K562 (cell line): ENCODE measurements around the gene LRIF1. TPM values are rescaled to one million over a fixed set of nuclear protein-coding genes. Genes with fewer than 3 reads are reported as not detected.
A peak's percentile ranks its signal among the peaks of the same experiment; 100 is the strongest.

Experiments used
- ATF1 ChIP-seq, 2 experiments: fragments of 450-650 bp in 1 of 2; IDR thresholded peaks; 2 replicates each; pipeline ENCODE4 v1.6.1; 2016; ENCODE audit warnings: missing compliant biosample characterization in 1 of 2, missing genetic modification characterization in 1 of 2
- DACH1 ChIP-seq: fragments of 450-650 bp; IDR thresholded peaks from 2 replicates; pipeline ENCODE4 v1.6.1; 2018; ENCODE audit not compliant: partially characterized antibody
- E2F3 ChIP-seq: fragments of 250-450 bp; sonication (Bioruptor Pico); IDR thresholded peaks from 2 replicates; pipeline ENCODE4 v1.4.0; 2020; ENCODE audit warnings: mild to moderate bottlenecking
- MTA3 ChIP-seq: fragments of 450-650 bp; formaldehyde crosslinking; IDR thresholded peaks from 2 replicates; pipeline ENCODE4 v1.6.1; 2017; ENCODE audit warnings: mild to moderate bottlenecking, borderline replicate concordance
- NFE2L1 ChIP-seq: fragments of 450-650 bp; IDR thresholded peaks from 2 replicates; pipeline ENCODE4 v1.6.1; 2016; ENCODE audit warnings: missing genetic modification characterization, low read depth, mild to moderate bottlenecking, missing compliant biosample characterization, moderate library complexity, borderline replicate concordance
- POLR2AphosphoS2 ChIP-seq: IDR thresholded peaks from 2 replicates; pipeline ENCODE4 v1.6.1; 2012; ENCODE audit warnings: low read length, improper control_type of control experiment
- POLR2H ChIP-seq: IDR thresholded peaks from 2 replicates; pipeline ENCODE4 v1.6.1; 2016; ENCODE audit warnings: missing genetic modification characterization, low read depth, mild to moderate bottlenecking, control low read depth, missing compliant biosample characterization, moderate library complexity
- SAP30 ChIP-seq: fragments of 200-600 bp; sonication (generic); IDR thresholded peaks from 2 replicates; pipeline ENCODE4 v1.6.1; 2012; ENCODE audit warnings: borderline replicate concordance, low read depth, mild to moderate bottlenecking, moderate library complexity, low read length, control low read depth, inconsistent platforms; ENCODE audit not compliant: insufficient read depth, poor library complexity, severe bottlenecking
- SMAD3 ChIP-seq: fragments of 450-650 bp; formaldehyde crosslinking; conservative IDR thresholded peaks from 2 replicates; pipeline ENCODE4 v1.4.0; 2020; ENCODE audit warnings: mild to moderate bottlenecking
- TRIM24 ChIP-seq, 2 experiments: fragments of 450-650 bp; IDR thresholded peaks; 2 replicates each; pipeline ENCODE4 v1.6.1; 2016
- TRIM28 ChIP-seq: fragments of 450-650 bp; IDR thresholded peaks from 2 replicates; pipeline ENCODE4 v1.6.1; 2017
- XRCC5 ChIP-seq: fragments of 200-400 bp; formaldehyde crosslinking; IDR thresholded peaks from 2 replicates; pipeline ENCODE4 v1.6.1; 2017; ENCODE audit warnings: low read depth, mild to moderate bottlenecking, low read length
- ZNF583 ChIP-seq: fragments of 250-450 bp; sonication (Bioruptor Pico); IDR thresholded peaks from 2 replicates; pipeline ENCODE4 v1.4.0; 2020
- ZSCAN32 ChIP-seq: fragments of 450-650 bp; formaldehyde crosslinking; IDR thresholded peaks from 2 replicates; pipeline ENCODE4 v1.4.0; 2020; ENCODE audit warnings: mild to moderate bottlenecking, moderate library complexity
- polyA plus RNA-seq, 8 experiments: library from polyadenylated mRNA; depleted of rRNA in 4 of 8; stranded (reverse) in 5 of 8; unstranded in 3 of 8; fragments of >200 nt; fragmentation: Nextera tagmentation in 2 of 8; fragmentation: Illumina TruSeq in 1 of 8; extraction: Ambion mirVana in 2 of 8; extraction: Trizol in 1 of 8; gene quantifications; 2 replicates each; pipeline versions ENCODE4 v1.2.1 to v1.2.3, GENCODE V29; 2011 to 2014; ENCODE audit warnings: inconsistent platforms in 1 of 8, missing spikeins in 1 of 8
- total RNA-seq, 7 experiments: library from RNA; depleted of rRNA in 6 of 7; stranded (reverse); fragments of >200 nt in 6 of 7; fragmentation: Illumina TruSeq in 2 of 7; extraction: Trizol in 2 of 7; gene quantifications; 2 replicates each; pipeline versions ENCODE4 v1.2.1 to v1.2.3, GENCODE V29; 2011 to 2021; ENCODE audit warnings: low replicate concordance in 1 of 7
- TF ChIP-seq, protein P1 (sequence below), 2 experiments: fragments of 150-350 bp in 1 of 2; IDR thresholded peaks; 2 replicates each; pipeline ENCODE4 v1.6.1; 2012 to 2016; ENCODE audit warnings: low read depth in 2 of 2, low read length in 2 of 2, mild to moderate bottlenecking in 1 of 2, moderate library complexity in 1 of 2
- TF ChIP-seq, protein P2 (sequence below): sonication (generic); formaldehyde crosslinking; IDR thresholded peaks from 2 replicates; pipeline ENCODE4 v1.8.0; 2022; ENCODE audit warnings: mild to moderate bottlenecking, missing genetic modification reagents
- TF ChIP-seq, protein P3 (sequence below): fragments of 450-650 bp; IDR thresholded peaks from 2 replicates; pipeline ENCODE4 v1.6.1; 2016; ENCODE audit warnings: mild to moderate bottlenecking

The LRIF1 gene
- total and polyA plus RNA-seq, 9 of the 15 experiments (the other 6 are each of a cell fraction or from before 2014, with no cell fraction given): 35.6 to 88.8 (median 74.1) TPM

DNA sequence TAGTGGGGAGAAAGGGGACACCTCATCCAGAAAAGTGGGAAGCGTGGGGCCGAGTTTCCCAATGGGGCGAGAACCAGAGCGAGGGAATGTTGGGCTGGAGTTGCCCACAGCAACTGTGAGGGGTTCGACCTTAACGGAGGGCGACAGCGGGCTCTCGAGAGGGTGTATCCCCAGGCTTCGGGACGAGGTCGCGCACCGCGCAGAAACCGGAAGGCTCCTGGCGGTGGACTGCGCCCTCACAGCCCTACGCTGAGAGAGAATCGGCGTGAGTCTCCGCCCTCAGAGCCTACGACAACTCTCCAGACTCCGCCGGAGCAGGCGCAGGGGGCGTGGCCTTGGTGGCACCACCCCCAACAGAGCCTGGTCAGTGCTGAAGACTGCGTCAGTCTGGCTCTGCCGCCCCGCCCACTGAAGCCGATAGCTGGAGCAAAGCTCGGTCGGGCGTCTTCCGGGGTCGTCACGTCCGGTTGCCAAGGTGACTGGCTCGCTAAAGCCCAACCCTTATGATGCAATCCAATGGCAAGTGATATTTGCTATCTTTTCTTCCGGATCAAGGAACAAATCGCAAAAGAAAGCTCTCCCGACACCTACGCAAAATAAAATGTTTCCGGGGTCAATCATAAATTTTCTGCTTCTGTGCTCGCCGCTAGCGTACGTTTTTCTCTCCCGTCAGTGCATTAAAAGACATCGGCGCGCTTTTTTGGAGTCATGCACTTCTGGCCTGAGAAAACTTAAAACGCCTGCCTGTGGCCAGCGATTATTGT is at the start of gene LRIF1 (continued):
- TF ChIP-seq SAP30: peak; percentile 59
- TF ChIP-seq XRCC5: 0 out of 2 replicates have a peak, but pooled peaks have one; percentile 47
- TF ChIP-seq POLR2AphosphoS2: peak; percentile 76; the same call in 1 of the 2 replicates
- TF ChIP-seq TRIM28: peak; percentile 19; the same call in 1 of the 2 replicates
- TF ChIP-seq ATF1 (CRISPR knock-in tag; IDR thresholded peaks at IDR 0.05): 0 out of 2 replicates have a peak, but pooled peaks have one; percentile 5
- TF ChIP-seq ATF1 (tag; IDR thresholded peaks at IDR 0.05): peak; percentile 99
- TF ChIP-seq SMAD3: peak; percentile 84; the same call in 1 of the 2 replicates
- 0 out of 2 replicates have a peak, but pooled peaks have one; percentile 13 for TF ChIP-seq E2F3
- TF ChIP-seq TRIM24 (IDR thresholded peaks at IDR 0.05): peak; percentile 68 to 72; a peak in 3 of 4 replicates
- TF ChIP-seq ZSCAN32 (CRISPR knock-in tag): peak; percentile 96
- peak; percentile 97 for TF ChIP-seq POLR2H (tag)
- TF ChIP-seq, protein P1, sequence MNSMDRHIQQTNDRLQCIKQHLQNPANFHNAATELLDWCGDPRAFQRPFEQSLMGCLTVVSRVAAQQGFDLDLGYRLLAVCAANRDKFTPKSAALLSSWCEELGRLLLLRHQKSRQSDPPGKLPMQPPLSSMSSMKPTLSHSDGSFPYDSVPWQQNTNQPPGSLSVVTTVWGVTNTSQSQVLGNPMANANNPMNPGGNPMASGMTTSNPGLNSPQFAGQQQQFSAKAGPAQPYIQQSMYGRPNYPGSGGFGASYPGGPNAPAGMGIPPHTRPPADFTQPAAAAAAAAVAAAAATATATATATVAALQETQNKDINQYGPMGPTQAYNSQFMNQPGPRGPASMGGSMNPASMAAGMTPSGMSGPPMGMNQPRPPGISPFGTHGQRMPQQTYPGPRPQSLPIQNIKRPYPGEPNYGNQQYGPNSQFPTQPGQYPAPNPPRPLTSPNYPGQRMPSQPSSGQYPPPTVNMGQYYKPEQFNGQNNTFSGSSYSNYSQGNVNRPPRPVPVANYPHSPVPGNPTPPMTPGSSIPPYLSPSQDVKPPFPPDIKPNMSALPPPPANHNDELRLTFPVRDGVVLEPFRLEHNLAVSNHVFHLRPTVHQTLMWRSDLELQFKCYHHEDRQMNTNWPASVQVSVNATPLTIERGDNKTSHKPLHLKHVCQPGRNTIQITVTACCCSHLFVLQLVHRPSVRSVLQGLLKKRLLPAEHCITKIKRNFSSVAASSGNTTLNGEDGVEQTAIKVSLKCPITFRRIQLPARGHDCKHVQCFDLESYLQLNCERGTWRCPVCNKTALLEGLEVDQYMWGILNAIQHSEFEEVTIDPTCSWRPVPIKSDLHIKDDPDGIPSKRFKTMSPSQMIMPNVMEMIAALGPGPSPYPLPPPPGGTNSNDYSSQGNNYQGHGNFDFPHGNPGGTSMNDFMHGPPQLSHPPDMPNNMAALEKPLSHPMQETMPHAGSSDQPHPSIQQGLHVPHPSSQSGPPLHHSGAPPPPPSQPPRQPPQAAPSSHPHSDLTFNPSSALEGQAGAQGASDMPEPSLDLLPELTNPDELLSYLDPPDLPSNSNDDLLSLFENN (IDR thresholded peaks at IDR 0.05; ENCODE audit: low read depth in 2 of 2, low read length in 2 of 2): peak in 1 of 2 experiments; percentile 72; a peak in 2 of 4 replicates
- TF ChIP-seq, protein P2, sequence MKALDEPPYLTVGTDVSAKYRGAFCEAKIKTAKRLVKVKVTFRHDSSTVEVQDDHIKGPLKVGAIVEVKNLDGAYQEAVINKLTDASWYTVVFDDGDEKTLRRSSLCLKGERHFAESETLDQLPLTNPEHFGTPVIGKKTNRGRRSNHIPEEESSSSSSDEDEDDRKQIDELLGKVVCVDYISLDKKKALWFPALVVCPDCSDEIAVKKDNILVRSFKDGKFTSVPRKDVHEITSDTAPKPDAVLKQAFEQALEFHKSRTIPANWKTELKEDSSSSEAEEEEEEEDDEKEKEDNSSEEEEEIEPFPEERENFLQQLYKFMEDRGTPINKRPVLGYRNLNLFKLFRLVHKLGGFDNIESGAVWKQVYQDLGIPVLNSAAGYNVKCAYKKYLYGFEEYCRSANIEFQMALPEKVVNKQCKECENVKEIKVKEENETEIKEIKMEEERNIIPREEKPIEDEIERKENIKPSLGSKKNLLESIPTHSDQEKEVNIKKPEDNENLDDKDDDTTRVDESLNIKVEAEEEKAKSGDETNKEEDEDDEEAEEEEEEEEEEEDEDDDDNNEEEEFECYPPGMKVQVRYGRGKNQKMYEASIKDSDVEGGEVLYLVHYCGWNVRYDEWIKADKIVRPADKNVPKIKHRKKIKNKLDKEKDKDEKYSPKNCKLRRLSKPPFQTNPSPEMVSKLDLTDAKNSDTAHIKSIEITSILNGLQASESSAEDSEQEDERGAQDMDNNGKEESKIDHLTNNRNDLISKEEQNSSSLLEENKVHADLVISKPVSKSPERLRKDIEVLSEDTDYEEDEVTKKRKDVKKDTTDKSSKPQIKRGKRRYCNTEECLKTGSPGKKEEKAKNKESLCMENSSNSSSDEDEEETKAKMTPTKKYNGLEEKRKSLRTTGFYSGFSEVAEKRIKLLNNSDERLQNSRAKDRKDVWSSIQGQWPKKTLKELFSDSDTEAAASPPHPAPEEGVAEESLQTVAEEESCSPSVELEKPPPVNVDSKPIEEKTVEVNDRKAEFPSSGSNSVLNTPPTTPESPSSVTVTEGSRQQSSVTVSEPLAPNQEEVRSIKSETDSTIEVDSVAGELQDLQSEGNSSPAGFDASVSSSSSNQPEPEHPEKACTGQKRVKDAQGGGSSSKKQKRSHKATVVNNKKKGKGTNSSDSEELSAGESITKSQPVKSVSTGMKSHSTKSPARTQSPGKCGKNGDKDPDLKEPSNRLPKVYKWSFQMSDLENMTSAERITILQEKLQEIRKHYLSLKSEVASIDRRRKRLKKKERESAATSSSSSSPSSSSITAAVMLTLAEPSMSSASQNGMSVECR: peak; percentile 68
- peak; percentile 90 for TF ChIP-seq MTA3
- 0 out of 2 replicates have a peak, but pooled peaks have one; percentile 8 for TF ChIP-seq ZNF583 (CRISPR knock-in tag)
- no peak for TF ChIP-seq NFE2L1 (tag)
- TF ChIP-seq, protein P3, sequence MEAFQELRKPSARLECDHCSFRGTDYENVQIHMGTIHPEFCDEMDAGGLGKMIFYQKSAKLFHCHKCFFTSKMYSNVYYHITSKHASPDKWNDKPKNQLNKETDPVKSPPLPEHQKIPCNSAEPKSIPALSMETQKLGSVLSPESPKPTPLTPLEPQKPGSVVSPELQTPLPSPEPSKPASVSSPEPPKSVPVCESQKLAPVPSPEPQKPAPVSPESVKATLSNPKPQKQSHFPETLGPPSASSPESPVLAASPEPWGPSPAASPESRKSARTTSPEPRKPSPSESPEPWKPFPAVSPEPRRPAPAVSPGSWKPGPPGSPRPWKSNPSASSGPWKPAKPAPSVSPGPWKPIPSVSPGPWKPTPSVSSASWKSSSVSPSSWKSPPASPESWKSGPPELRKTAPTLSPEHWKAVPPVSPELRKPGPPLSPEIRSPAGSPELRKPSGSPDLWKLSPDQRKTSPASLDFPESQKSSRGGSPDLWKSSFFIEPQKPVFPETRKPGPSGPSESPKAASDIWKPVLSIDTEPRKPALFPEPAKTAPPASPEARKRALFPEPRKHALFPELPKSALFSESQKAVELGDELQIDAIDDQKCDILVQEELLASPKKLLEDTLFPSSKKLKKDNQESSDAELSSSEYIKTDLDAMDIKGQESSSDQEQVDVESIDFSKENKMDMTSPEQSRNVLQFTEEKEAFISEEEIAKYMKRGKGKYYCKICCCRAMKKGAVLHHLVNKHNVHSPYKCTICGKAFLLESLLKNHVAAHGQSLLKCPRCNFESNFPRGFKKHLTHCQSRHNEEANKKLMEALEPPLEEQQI: peak; percentile 81
- no peak for TF ChIP-seq DACH1
